D341Med (cell line): ENCODE measurements around the gene PI4KA.
"Not testable (repeated sequence)": the region's sequence is repeated elsewhere in the genome, so short reads cannot be mapped to it uniquely, and the experiment has no call there.

ENCODE experiments used
- DNase-seq: peaks from one replicate; pipeline ENCODE4 v3.0.0; 2012; ENCODE audit warnings: low spot score

The PI4KA gene

GRCh38 chr22:20858615-20859416 lies at the start of gene PI4KA, which contains the start of gene SNAP29:
PI4KA (minus strand) TSS chr22:20858811; CDS start chr22:20858725, 86 bp downstream.
SNAP29 (plus strand) TSS chr22:20859007; CDS start chr22:20859111, 104 bp downstream.
- peak; percentile 99 for DNase-seq

- DNase-seq: no peak
Observed at GRCh38 chr22:20906387-20906767, 47.8 kb upstream of the PI4KA start.

DNA sequence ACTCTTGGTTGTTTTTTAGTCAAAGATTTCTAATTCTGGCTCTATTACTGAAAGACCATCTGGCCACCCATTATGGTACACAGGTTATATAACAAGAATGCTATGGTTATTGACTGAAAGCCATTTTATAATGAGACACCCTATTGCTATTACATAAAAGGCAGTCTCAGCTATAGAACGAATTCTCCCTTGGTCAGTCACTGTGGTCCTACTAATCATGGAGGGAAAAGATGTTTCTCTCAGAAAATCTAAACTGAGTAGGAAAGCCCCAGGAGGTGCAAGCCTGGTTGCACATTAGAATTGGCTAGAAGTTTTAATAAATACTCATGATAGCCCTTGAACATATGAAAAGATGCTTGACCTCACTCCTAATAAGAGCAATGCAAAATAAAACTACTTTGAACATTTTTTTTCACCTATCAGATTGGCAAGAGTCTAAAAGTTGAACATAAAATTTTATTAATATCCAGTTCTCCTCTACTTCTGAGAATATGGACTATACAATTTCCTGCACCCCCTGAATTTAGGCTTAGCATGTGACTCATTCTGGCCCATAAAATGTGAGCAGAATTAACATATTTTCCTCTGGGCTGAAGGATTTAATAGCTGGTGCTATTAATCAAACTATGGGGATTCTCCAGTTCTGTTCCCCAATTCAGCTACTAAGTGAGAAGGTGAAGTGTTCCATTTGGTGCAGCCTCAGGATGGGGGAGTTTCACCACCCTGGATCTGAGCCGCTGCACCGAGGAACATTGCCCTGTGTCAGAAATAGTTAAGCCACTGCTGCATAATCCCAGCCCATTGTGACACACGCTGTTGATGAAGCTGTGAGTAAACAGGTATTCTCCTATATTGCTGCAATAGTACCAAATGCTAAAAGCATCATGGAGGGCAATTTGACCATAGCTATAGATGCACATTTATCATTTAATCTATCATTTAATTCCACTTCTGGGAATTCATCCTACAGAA lies 47.1 kb upstream of the PI4KA start:
- DNase-seq: no peak

DNA sequence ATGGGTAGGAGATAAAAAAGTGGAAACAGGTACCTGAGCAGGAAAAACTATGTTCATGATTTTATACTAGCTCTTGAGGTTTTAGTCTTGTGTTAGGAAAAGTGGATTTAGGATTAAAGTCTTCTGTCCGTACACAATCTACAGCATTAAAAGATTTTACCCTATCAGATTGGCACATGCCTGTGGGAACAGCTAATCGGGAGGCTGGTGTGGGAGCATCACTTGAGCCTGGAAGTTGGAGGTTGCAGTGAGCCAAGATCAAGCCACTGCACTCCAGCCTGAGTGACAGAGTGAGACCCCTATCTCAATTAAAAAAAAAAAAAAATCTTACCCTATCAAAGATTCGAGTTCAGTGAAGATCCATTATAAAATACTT lies 46.4 kb upstream of the PI4KA start:
- no peak for DNase-seq

- no peak for DNase-seq
Observed at GRCh38 chr22:20904008-20904979, 45.7 kb upstream of the PI4KA start.

- DNase-seq: no peak
Observed at GRCh38 chr22:20903093-20903492, 44.5 kb upstream of the PI4KA start.

DNA sequence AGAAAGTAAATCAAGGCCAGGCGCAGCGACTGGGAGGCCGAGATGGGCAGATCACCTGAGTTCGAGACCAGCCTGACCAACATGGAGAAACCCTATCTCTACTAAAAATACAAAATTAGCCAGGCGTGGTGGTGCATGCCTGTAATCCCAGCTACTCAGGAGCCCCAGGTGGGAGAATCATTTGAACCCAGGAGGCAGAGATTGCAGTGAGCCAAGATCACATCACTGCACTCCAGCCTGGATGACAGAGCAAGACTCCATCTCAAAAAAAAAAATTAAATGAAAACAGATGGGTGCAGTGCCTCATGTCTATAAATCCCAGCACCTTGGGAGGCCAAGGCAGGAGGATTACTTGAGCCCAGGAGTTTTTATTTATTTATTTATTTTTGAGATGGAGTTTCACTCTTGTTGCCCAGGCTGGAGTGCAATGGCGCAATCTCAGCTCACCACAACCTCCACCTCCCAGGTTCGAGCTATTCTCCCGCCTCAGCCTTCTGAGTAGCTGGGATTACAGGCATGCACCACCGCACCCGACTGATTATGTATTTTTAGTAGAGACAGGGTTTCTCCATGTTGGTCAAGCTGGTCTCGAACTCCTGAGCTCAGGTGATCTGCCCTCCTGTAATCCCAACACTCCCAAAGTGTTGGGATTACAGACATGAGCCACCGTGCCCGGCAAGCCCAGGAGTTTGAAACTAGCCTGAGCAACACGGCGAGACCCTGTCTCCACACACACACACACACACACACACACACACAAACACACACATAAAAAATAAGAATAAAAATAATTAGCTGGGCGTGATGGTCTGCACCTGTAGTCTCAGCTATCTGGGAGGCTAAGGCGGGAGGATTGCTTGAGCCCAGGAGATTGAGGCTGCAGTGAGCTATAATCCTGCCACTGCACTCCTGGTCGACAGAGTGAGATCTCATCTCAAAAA lies 42.8 kb upstream of the PI4KA start:
- not testable (repeated sequence) for DNase-seq

DNA sequence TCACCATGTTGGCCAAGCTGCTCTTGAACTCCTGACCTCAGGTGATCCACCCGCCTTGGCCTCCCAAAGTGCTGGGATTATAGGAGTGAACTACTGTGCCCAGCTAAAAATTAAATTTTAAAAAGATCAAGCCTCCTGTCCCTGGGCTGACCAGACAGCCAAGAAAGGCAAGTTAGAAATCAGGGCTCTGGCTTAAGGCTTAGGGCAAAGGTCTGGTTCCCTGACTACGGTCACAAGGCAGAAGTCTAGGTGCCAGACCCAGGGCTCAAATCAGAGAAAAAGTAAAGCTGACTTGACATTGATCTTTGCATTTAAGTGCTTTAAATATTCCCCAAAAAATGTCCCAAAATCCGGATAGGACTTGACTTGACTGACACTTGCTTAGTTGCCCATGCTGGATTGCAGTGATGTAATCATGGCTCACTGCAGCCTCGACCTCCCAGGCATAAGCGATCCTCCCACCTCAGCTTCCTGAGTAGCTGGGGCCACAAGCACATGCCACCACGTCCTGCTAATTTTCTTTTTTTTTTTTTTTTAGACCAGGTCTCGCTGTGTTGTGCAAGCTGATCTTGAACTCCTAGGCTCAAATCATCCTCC lies 41.3 kb upstream of the PI4KA start:
- no peak for DNase-seq

DNA sequence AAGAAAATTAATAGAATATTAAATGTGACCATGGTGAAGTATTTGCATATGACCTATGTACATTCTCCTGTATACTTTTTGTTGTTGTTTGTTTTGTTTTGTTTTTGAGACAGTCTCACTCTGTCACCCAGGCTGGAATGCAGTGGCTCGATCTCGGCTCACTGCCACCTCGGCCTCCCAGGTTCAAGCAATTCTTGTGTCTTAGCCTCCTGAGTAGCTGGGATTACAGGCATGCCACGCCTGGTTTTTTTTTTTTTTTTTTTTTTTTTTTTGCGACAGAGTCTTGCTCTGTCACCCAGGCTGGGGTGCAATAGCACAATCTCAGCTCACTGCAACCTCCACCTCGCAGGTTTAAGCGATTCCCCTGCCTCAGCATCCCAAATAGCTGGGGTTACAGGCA lies 39.1 kb upstream of the PI4KA start:
- not testable (repeated sequence) for DNase-seq

DNA sequence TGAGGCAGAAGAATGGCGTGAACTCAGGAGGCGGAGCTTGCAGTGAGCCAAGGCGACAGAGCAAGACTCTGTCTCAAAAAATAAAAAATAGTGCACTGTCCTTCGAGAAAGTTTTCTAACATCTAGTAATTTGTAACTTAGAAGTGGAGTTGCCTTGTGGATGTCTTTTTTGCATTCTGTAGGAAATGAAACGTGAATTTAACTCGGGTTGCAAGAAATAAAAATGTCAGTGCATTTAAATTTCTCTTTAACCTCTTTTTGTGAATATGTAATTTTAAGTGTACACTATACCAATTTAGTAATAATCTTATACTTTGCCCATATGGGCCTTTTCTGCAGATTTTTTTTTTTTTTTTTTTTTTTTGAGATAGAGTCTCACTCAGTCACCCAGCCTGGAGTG lies 32.4 kb upstream of the PI4KA start:
- DNase-seq: no peak

DNA sequence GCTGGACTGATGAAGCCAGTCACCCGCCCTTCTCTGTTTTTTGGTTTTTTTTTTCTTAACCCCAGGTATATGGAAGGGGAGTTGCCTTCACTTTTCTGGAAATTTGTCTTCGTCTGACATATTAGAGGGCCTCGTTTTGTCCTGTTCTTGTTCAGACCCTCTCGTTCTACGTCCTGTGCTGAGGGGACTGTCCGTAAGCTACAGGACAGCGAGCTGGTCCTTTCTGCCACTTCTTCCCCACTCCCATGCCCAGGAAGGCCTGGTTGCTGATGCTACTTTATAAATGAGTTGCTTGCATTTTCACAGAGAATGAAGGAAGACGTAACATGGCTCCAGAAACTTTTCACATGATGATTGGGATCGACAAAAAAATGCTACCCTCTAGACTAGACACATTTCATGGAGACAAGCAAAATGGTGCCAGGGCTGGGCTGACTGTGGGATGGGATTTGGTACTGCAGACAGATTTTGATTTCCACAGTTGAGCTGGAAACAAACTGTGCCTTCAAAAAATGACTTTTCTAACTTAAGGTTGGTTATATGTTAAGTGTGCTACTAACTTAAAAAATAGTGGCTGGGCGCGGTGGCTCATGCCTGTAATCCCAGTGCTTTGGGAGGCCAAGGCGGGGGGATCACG lies 31.4 kb upstream of the PI4KA start:
- no peak for DNase-seq

GRCh38 chr22:20889025-20889704 lies 30.6 kb upstream of the PI4KA start:
- no peak for DNase-seq

DNA sequence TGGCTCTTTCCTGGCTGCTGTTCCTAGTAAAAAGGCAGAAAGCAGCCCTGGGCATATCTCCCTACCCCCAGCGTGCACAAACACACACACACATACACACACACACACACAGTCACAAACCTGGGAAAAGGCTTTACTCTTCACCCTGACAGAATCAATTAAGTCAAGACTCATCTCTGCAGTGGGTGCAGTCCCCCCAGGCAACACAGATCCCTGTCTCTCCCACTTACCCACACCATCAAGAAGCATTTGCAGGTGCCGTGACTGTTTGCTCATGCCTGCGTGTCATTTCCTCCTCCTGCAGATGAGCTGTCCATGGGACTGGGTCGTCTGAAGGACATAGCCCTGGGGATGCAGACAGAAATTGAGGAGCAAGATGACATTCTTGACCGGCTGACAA lies 28.8 kb upstream of the PI4KA start:
- no peak for DNase-seq

- peak; percentile 87 for DNase-seq
Observed at GRCh38 chr22:20885557-20886323, 27.1 kb upstream of the PI4KA start.

- DNase-seq: no peak
Observed at GRCh38 chr22:20885017-20885556, 26.5 kb upstream of the PI4KA start.

DNA sequence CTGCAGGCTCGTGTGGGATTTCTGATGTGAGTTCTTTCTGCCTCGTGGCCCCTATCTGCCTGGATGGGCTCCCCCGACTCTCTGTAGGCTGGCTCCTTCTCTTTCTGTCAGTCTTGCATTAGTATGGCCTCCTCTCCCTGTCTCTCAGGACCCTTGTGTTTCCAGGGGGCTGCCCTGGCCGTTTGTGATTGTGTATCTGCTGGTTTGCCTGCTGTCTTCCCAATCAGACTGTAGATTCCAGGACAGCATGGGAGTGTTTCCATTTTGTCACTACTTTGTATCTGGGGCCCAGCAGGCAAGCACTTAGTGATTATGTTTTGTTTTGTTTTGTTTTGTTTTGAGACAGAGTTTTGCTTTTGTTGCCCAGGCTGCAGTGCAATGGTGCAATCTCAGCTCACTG lies 25.8 kb upstream of the PI4KA start:
- no peak for DNase-seq

DNA sequence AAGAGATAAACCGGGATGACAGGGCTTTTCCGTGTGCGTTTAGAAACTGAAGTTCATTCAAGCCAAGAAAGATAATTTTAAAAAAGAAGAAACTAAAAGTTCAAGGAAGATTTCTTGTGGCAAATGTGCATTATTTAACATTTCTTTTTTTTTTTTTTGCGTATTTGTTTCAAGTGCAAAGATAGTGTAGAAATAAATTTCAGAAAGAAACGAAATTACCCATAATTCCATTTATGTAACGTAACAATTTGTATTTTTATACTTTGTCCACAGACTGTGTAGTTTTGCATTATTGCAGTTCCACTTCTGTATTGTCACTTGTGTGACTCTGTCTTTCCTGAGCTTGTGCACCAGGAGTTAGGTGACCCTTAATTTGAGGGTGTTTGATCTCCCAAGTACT lies 24.2 kb upstream of the PI4KA start:
- DNase-seq: no peak
